GM20431 (cell line): ENCODE results near the gene BRAT1.

ENCODE experiments used
- in situ Hi-C: fragments of 300-500 bp; cut with MseI, MboI; formaldehyde crosslinking; loops from one replicate; pipeline ENCODE4 v1.15.0; 2020; ENCODE audit warnings: low sequenced_read_pairs; ENCODE audit not compliant: unreplicated experiment

Gene BRAT1

GRCh38 chr7:2503056-2503941, 52.0 kb downstream of the BRAT1 start:
- in situ Hi-C loops: no loop called here

GRCh38 chr7:2502647-2502966, 52.7 kb downstream of the BRAT1 start:
- in situ Hi-C loops: no loop called here

- in situ Hi-C loops: no loop called here
Observed at GRCh38 chr7:2501947-2502646, 53.2 kb downstream of the BRAT1 start.

GRCh38 chr7:2500701-2501100, 54.6 kb downstream of the BRAT1 start:
- in situ Hi-C loops: no loop called here

- in situ Hi-C loops: no loop called here
Observed at GRCh38 chr7:2499719-2500430, 55.4 kb downstream of the BRAT1 start.

- in situ Hi-C loops: no loop called here
Observed at GRCh38 chr7:2499181-2499580, 56.1 kb downstream of the BRAT1 start.

- in situ Hi-C loops: no loop called here
Observed at GRCh38 chr7:2498708-2499107, 56.6 kb downstream of the BRAT1 start.

GRCh38 chr7:2497500-2498336, 57.6 kb downstream of the BRAT1 start:
- in situ Hi-C loops: no loop called here

- in situ Hi-C loops: no loop called here
Observed at GRCh38 chr7:2497065-2497464, 58.3 kb downstream of the BRAT1 start.

- in situ Hi-C loops: no loop called here
Observed at GRCh38 chr7:2496375-2496774, 58.9 kb downstream of the BRAT1 start.

- in situ Hi-C loops: no loop called here
Observed at GRCh38 chr7:2495418-2496299, 59.7 kb downstream of the BRAT1 start.

GRCh38 chr7:2494191-2495130, 60.9 kb downstream of the BRAT1 start:
- in situ Hi-C loops: no loop called here

GRCh38 chr7:2493205-2494164, 61.8 kb downstream of the BRAT1 start:
- in situ Hi-C loops: no loop called here

GRCh38 chr7:2492038-2492437, 63.3 kb downstream of the BRAT1 start:
- in situ Hi-C loops: no loop called here

GRCh38 chr7:2490181-2490651, 65.1 kb downstream of the BRAT1 start:
- in situ Hi-C loops: no loop called here

- in situ Hi-C loops: no loop called here
Observed at GRCh38 chr7:2488681-2489080, 66.6 kb downstream of the BRAT1 start.

- in situ Hi-C loops: no loop called here
Observed at GRCh38 chr7:2488272-2488645, 67.1 kb downstream of the BRAT1 start.
